ENCODE measurements around the gene TMEFF2.

GRCh38 chr2:191959209-191959608 lies 235.5 kb downstream of the TMEFF2 start:
- TF ChIP-seq CTCF (IDR thresholded peaks at IDR 0.05) (no peak), POLR2A (IDR thresholded peaks at IDR 0.05) (no peak)
